ENCODE measurements around the gene SORCS2.

DNA sequence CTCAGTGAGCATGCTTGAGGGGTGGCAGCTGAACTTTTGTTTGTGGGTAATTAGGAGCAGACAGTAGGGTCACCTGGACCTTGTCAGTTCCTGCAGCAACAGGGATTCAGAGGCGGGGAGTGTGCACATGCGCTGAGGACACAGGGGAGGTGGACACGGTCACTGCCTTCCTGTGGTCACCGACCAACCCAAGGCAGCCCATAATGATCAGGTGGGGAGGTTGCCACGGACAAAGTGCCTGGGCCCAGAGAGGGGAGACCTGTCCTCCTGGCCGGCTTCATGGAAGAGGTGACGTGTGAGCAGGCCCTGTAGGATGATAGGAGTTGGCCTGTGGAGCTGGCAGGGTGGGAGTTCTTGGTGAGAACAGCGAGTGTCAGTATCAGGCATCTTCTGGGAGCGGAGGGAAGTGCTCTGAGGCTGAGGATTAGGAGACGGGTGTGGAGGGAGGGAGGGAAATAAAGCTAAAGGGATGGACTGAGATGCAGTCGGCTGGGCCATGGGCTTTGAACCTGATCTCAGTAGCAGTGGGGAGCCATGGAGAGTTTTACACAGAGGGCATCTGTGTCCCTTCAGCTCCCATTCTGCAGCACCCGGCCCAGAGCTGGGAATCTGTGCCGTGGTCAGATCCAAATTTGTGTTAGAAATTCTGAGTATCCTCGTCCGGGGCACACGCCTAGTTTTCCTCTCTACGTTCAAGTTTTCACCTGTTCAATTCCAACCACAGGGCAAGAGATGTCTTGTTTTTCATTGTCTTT, 142.4 kb downstream of the SORCS2 start:
- no peak for TF ChIP-seq EZH2phosphoT487 (IDR thresholded peaks at IDR 0.05; ENCODE audit: insufficient read depth, low read depth)
- TF ChIP-seq EZH2 (IDR thresholded peaks at IDR 0.05; ENCODE audit: insufficient read depth, poor library complexity, severe bottlenecking), result no peak

Measured in GM23248 (cell line).